ENCODE data around the gene HARS1.

Gene HARS1

GRCh38 chr5:140690376-140690932 is 716 bp downstream of the HARS1 start:
- peak overlapping the region; percentile 89 for H3K9ac ChIP-seq (ENCODE audit: low read length)
- H3K79me2 ChIP-seq (ENCODE audit: low read length): peaks cover 39% of the 10 kb centered on the region
- peaks cover 5% of the 10 kb centered on the region for H3K36me3 ChIP-seq (replicated peaks; ENCODE audit: low read depth, low read length)
- 0 out of 2 replicates have a peak overlapping the region, but pooled peaks have one; percentile 44 for H3K27ac ChIP-seq (ENCODE audit: low read length)
- H3K4me3 ChIP-seq (ENCODE audit: low read length): peak overlapping the region; percentile 98
- peak overlapping the region; percentile 94 for H3K4me2 ChIP-seq (ENCODE audit: low read length)
- H2AFZ ChIP-seq (ENCODE audit: low read depth, low read length): no peak overlapping the region; the same call in 1 of the 2 replicates
- no peaks in the 10 kb centered on the region for H4K20me1 ChIP-seq (ENCODE audit: insufficient read depth, low read length)
- TF ChIP-seq CTCF (IDR thresholded peaks at IDR 0.05; ENCODE audit: low read depth, low read length): no peak
- no peak for TF ChIP-seq EZH2phosphoT487 (IDR thresholded peaks at IDR 0.05; ENCODE audit: low read depth)
- H3K9me3 ChIP-seq (ENCODE audit: insufficient read depth, low read length): no peaks in the 10 kb centered on the region
- no peaks in the 10 kb centered on the region for H3K27me3 ChIP-seq (ENCODE audit: low read depth, low read length)
- H3K4me1 ChIP-seq (ENCODE audit: low read length): peaks cover 10% of the 10 kb centered on the region

- H3K9ac ChIP-seq (ENCODE audit: low read length): no peak overlapping the region
- TF ChIP-seq EZH2phosphoT487 (IDR thresholded peaks at IDR 0.05; ENCODE audit: low read depth) (no peak), CTCF (IDR thresholded peaks at IDR 0.05; ENCODE audit: low read depth, low read length) (no peak)
- no peaks in the 10 kb centered on the region for H3K27me3 ChIP-seq (ENCODE audit: low read depth, low read length)
- H3K9me3 ChIP-seq (ENCODE audit: insufficient read depth, low read length): no peaks in the 10 kb centered on the region
- H3K4me1 ChIP-seq (ENCODE audit: low read length): no peaks in the 10 kb centered on the region
- peaks cover 5% of the 10 kb centered on the region for H3K36me3 ChIP-seq (replicated peaks; ENCODE audit: low read depth, low read length)
- no peak overlapping the region for H3K27ac ChIP-seq (ENCODE audit: low read length)
- H3K79me2 ChIP-seq (ENCODE audit: low read length): no peaks in the 10 kb centered on the region
- no peak overlapping the region for H3K4me2 ChIP-seq (ENCODE audit: low read length)
- H3K4me3 ChIP-seq (ENCODE audit: low read length): no peak overlapping the region
- no peak overlapping the region for H2AFZ ChIP-seq (ENCODE audit: low read depth, low read length)
- no peaks in the 10 kb centered on the region for H4K20me1 ChIP-seq (ENCODE audit: insufficient read depth, low read length)
These were observed 12.2 kb downstream of the HARS1 start for GRCh38 chr5:140678993-140679392.

DNA sequence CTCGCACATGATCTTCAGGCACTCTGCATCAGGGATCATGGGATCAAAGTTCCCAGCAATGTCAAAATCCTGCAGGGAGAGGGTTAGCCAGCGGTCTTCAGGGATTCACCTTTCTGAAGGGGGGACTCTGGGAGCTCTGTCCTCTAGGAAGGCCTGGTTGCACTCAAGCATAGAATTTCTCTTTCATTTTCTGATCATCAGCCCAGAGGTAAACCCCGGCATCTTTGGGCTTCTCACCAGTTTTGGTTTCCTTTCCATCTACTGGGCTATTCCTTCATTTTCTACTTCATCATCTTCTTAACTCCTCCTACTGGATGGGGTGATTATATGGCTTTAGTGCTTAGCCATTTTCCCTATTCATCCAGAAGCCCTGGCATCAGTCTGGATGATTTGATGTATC is 13.2 kb downstream of the HARS1 start:
- Histone ChIP-seq H3K27ac (ENCODE audit: low read length) (no peak overlapping the region), H3K36me3 (replicated peaks; ENCODE audit: low read depth, low read length) (peaks cover 5% of the 10 kb centered on the region), H3K27me3 (ENCODE audit: low read depth, low read length) (no peaks in the 10 kb centered on the region), H2AFZ (ENCODE audit: low read depth, low read length) (no peak overlapping the region), H3K4me1 (ENCODE audit: low read length) (no peaks in the 10 kb centered on the region), H3K79me2 (ENCODE audit: low read length) (no peaks in the 10 kb centered on the region), H3K9me3 (ENCODE audit: insufficient read depth, low read length) (no peaks in the 10 kb centered on the region), H3K9ac (ENCODE audit: low read length) (no peak overlapping the region), H3K4me3 (ENCODE audit: low read length) (no peak overlapping the region), H4K20me1 (ENCODE audit: insufficient read depth, low read length) (no peaks in the 10 kb centered on the region), H3K4me2 (ENCODE audit: low read length) (no peak overlapping the region)
- TF ChIP-seq CTCF (IDR thresholded peaks at IDR 0.05; ENCODE audit: low read depth, low read length) (no peak), EZH2phosphoT487 (IDR thresholded peaks at IDR 0.05; ENCODE audit: low read depth) (no peak)

GRCh38 chr5:140674629-140675028 is 16.5 kb downstream of the HARS1 start:
- Histone ChIP-seq H3K9me3 (ENCODE audit: insufficient read depth, low read length) (no peaks in the 10 kb centered on the region), H3K27ac (ENCODE audit: low read length) (no peak overlapping the region), H4K20me1 (ENCODE audit: insufficient read depth, low read length) (no peaks in the 10 kb centered on the region), H3K79me2 (ENCODE audit: low read length) (no peaks in the 10 kb centered on the region), H3K9ac (ENCODE audit: low read length) (no peak overlapping the region), H3K27me3 (ENCODE audit: low read depth, low read length) (no peaks in the 10 kb centered on the region), H3K4me2 (ENCODE audit: low read length) (no peak overlapping the region), H3K36me3 (replicated peaks; ENCODE audit: low read depth, low read length) (peaks cover 8% of the 10 kb centered on the region), H2AFZ (ENCODE audit: low read depth, low read length) (no peak overlapping the region), H3K4me1 (ENCODE audit: low read length) (no peaks in the 10 kb centered on the region), H3K4me3 (ENCODE audit: low read length) (no peak overlapping the region)
- TF ChIP-seq EZH2phosphoT487 (IDR thresholded peaks at IDR 0.05; ENCODE audit: low read depth): no peak
- TF ChIP-seq CTCF (IDR thresholded peaks at IDR 0.05; ENCODE audit: low read depth, low read length): no peak
